CD4-positive, alpha-beta T cell treated with Interleukin-10 for 1 hour (primary cell): ENCODE results near the gene FAM120B.
A peak's percentile ranks its signal among the peaks of the same experiment; 100 is the strongest.
"Not testable (repeated sequence)": the region's sequence is repeated elsewhere in the genome, so short reads cannot be mapped to it uniquely, and the experiment has no call there.

ENCODE experiments used
- DNase-seq: peaks from one replicate; pipeline ENCODE4 v3.0.0-alpha.2; 2020

Gene FAM120B, protein sequence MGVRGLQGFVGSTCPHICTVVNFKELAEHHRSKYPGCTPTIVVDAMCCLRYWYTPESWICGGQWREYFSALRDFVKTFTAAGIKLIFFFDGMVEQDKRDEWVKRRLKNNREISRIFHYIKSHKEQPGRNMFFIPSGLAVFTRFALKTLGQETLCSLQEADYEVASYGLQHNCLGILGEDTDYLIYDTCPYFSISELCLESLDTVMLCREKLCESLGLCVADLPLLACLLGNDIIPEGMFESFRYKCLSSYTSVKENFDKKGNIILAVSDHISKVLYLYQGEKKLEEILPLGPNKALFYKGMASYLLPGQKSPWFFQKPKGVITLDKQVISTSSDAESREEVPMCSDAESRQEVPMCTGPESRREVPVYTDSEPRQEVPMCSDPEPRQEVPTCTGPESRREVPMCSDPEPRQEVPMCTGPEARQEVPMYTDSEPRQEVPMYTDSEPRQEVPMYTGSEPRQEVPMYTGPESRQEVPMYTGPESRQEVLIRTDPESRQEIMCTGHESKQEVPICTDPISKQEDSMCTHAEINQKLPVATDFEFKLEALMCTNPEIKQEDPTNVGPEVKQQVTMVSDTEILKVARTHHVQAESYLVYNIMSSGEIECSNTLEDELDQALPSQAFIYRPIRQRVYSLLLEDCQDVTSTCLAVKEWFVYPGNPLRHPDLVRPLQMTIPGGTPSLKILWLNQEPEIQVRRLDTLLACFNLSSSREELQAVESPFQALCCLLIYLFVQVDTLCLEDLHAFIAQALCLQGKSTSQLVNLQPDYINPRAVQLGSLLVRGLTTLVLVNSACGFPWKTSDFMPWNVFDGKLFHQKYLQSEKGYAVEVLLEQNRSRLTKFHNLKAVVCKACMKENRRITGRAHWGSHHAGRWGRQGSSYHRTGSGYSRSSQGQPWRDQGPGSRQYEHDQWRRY

DNA sequence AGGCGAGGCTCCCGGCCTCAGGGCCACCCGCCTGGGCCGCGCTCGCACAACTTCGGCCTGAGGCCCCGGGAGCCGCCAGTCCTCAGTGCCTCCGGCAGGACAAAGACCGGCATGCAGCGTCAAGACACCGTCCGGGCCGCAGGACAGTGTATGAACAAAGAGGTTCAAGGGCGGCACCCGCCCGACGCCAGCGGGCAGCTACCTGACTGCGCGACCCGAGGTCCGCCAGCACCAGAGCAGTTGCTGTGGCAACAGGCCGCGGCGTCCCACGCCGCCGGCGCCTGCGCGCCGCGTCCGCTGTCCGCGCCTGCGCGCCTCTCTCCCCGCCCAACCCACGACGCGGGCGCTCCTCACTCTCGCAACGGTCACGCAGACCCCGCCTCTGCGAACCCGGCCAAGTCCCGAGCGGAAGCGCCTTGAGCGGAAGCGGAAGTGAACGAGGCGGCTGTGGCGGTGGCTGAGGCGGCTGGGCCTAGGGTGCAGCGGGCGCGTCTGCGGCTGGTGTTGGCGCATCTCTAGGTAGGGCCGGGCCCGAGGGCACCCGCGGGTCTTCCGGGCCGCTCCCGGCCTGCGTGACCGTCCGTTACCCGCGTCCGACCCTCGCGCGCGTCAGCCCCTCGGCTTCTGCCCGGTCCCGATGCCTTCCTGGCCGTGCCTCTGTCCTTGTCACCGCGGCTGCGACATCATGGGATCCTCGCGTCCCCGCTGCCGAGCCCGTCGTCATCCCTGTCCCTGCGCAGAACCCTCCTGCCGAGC, at the start of gene FAM120B:
Gene FAM120B, plus strand, starts transcription at position 435 of the 756 bp plus-strand sequence. CDS start 10,633 bp downstream, outside the sequence.
- peak; percentile 96 for DNase-seq

DNA sequence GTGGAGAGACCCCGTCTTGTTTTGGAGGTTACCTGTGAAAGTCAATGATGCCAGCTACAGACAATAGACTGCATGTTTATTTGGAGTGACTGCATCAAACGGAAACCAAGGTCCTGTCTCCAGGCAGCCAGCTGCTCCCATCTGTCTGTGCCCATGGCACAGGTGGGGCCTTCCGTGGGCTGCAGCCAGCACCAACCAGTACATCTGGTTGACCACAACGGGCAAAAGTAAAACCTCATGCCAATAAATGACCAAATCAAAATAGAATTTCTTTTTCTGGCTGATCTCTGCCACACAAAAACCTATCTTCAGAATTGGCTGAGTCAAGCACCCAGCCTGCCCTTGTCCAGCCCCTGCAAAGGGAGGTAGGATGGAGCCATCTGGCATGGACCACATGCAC, 49.2 kb upstream of the FAM120B start:
- DNase-seq: no peak

DNA sequence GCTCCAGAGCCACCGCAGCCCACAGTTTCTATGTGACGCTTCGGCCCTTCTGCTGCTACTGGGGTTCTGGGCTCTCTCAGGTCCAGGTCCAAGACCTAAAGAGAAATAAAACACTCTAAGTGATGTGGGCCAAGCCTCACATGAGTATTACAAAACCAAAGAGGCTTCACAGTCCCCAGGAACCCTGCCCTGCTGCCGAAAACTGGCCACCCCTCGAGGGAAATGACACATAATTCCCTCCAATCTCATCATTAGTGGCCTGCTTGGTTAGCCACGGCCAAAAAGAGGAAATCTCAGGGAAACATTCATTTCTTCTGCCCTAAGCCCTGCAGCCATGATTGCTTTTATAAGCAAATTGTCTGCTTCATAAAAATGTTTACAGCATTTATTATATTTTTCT, 48.2 kb upstream of the FAM120B start:
- no peak for DNase-seq

DNA sequence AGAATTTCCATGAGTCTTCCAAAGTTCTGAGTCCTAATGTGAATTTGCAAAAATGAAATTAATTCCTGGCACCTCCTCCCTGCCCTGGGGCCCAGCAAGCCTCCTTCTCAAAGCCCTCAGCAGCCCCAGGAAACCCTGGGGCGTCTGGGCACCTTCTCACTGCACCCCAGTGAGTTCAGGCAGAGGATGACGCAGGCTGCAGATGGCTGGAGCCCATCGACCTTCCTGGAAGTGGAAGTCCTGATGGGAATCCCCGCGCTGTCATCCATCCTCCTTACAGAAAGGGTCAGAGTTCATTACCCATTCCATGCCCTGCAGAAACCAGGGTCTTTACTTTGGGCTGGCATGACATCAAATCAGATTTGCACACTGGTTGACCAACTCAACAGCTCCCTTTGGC, 47.3 kb upstream of the FAM120B start:
- DNase-seq: no peak

DNA sequence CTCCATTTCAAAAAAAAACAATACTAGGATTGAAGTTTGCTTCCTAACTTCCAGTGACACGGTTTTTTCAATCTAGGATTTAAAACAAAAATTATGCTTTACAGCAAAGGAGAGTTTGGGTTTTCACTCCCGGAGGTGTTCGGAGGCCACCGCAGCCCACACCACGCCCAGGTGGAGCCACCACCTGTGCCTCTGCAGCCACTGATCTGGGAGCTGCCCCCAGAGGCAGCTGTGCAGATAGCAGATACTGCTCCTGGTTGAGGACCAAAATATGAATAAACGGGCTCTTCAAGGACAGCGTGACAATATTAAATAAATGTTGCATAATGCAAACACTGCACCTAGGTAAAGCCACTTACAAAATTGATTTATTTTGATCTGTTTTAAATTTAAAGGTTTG, 45.9 kb upstream of the FAM120B start:
- no peak for DNase-seq

DNA sequence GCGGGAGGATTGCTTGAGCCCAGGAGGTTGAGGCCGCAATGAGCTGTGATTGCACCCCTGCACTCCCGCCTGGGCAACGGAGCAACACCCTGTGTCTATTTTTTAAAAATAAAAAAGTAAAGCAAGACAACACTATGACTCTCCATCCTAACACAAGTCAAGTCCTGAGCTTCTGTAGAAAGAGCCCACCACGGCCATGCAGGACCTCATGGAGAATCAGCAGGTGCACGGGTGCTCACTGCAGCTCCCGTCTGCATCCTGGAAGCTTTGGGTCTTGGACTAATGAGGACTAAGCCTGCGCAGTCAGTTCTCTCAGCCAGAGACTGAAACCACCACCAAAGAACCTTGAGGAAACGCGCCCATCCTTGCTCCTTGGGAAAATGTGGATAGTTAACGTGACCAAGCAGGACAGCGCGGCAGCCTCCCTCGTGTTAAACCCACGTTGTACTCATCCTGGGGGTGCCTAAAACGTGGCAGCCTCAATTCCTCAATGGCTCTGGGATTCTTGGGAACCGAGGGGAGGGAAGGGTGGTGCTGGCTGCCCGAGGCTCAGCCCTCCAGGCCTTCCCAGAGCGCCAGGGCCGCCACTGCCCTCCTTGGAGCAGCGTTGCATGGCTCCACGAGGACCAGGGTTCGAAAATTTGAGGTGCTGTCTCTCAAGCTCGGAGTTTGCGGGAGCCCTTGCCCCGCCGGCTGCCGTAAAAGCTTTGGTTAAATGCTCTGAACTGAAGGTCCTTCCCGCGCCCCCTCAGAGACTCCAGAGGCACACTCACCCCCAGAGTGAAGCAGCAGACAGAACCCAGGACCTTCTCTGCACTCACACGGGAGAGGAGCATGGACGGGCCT, 44.7 kb upstream of the FAM120B start:
- no peak for DNase-seq

DNA sequence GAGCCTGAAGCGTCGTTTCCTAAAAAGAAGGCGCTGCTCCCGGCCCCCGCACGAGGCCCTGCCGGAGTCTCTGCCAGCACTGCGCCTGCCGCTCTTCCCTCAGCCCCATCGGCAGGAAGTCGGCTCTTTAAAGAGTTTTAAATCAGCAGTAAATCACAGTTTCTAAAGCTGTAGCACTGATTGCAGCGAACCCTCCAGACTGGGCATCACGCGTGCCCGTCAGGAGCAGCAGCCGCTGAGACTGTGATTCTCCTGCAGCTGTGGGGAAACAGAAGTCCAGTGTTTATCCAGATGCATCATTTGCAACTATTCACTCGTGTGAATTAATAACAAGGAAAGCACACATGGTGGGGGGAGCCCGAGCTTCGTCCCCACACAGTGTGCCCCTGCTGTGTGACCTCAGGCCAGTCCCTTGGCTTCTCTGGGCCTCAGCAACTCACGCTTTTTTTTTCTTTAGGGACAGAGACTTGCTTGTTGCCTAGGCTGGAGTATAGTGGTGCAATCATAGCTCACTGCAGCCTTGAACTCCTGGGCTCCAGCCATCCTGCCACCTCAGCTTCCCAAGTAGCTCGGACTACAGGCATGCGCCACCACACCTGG, 44.0 kb upstream of the FAM120B start:
- DNase-seq: no peak

DNA sequence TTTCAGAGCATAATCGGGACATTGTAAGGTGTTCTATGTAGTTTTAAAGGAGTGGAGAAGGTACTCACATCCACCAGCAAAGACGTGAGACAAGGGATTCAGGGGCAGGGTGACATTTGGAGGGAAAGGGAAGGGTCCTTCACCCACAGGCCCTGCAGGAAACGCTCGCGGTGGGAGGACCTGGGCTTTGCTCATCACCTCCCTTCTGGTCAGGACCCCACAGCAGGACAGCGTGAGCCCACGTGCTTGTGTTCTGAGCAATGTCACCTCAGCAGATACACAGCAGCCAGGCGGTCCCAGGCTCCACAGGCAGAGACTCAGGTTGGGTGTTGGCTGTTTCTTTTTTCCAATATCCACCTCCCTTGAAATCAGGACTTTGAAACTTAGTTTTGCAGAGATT, 43.1 kb upstream of the FAM120B start:
- no peak for DNase-seq

DNA sequence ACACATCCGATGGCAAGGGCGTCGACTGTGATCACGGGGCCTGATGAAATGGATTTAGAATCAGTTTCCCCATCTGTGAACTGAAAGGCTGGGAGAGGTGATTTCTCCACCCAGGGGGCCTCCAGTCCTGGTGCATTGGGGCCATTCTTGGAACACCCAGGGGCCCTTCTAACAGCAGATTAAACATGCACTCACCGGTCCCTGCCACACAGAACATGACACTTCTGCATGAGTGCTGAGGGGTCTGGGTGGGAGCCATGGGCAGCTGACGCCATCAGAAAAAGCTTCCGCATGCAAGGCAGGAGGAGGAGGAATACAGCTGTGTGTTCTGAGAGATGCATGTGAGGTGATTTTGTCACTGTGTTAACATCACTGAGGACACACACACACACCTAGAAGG, 42.5 kb upstream of the FAM120B start:
- DNase-seq: no peak

DNA sequence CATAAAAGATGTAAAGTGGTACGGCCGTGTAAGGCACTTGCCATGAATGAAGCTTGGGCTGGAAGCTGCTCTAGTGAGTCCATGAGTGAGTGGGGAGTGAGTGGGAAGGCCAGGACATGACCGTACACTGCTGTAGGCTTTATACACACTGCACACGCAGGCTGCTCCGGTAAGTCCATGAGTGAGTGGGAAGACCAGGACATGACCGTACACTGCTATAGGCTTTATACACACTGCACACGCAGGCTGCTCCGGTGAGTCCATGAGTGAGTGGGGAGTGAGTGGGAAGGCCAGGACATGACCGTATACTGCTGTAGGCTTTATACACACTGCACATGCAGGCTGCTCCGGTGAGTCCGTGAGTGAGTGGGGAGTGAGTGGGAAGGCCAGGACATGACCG, 41.9 kb upstream of the FAM120B start:
- DNase-seq: not testable (repeated sequence)

DNA sequence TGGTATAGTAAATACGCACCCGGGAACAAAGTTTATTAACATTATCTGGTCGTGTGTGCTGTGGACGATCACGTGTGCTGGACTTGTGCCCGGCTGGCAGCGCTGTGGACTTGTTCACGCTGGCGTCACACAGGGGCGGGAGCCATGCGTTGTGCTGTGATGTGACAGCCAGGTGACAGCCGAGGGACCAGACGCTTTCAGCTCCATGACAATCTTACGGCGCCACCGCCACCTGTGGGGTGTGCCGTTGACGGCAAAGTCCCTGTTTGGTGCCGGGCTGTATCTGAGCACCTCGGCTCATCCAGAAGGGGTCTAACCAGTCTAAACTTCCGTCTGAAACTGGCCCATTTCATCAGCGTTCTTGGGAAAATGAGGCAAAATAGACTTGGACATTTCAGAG, 40.9 kb upstream of the FAM120B start:
- no peak for DNase-seq

DNA sequence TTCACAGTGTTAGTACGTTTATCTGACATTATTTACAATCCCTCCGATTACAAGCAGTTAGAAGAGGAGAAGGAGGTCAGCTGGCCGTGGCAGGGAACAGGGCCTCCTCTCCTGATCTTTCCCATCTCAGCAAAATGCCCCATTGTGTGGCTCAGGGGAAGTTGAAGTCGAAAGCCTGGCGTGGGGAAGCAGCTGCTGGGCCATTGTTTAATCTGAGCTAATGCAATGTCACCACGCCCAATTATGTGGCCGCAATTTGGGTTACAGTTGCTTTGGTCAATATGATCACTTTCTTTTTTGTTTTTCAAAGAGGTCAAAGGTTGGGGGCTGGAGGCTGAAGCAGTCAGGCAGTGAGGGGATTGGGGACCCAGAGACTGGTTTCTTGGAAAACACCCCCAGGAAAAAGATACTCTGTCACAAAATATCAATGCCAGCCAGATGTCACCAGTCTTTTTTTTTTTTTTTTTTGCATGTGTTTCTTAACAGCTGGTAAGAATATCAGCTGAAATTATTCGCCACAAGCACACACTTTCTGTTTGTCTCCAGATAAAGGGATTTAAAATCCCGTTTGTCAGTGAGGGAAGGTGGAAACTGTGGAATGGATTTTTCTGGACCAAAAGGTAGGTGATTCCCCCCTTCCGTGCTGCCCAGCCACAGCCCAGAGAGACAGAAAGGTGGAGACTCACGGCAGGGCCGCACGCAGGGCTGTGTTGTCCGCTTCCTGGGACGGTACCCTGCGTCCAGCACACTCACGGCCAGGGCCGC, 40.3 kb upstream of the FAM120B start:
- no peak for DNase-seq

DNA sequence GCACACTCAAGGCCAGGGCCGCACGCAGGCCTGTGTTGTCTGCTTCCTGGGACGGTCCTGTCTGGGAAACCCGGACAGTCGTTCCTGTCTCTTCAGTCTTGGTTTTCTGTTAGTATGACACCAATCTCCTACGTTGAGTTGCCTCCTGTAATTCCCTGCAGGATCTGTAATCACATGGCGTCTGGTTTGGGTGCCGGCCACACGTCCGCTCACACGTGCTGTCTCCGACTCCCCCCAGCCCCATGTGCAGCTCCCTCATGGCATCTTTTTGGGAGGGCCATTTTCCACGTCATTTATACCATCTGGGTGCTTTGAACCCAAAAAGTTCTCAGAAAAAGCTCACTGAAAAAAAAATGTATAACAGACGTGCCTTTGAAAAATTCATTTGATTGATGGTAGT, 38.9 kb upstream of the FAM120B start:
- DNase-seq: no peak

DNA sequence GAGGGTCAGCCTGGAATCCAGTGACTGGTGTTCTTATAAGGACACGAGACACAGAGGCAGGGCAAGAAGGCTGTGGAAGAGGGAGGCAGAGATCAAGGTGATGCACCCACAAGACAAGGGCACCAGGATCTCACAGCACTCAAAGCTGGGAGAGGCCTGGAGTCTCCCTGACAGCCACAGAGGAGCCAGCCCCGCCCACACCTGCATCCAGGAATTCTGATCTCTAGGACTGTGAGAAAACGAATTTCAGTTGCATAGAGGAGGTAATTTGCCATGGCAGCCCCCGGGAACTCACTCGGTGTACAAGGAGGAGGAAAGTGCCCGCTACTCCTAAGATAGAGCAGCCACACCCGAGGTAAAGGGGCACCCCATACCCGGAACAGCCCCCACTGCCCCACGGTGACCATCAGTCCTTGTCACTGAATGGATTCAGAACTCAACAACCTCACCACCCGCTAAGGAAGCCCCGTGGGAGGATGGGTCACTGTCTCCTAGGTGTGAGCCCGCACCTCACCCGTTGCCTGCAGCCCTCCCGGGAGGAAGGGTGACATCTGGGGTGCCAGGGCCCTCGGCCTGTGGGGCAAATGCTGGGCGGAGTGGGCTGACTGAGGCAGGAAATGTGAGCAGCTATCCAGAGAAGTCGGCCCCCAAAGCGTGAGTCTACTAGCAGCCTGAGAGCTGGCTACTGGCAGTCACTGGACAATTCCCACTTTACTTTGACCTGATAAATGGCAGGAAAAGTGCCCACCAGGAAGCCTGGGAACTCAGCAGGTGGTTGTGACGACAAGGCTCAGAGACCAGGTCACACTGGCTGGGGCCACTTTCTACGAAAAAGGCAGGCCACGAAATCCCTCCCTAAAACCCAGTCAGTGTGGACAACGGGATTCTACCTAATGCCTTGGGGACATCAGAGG, 38.1 kb upstream of the FAM120B start:
- no peak for DNase-seq

DNA sequence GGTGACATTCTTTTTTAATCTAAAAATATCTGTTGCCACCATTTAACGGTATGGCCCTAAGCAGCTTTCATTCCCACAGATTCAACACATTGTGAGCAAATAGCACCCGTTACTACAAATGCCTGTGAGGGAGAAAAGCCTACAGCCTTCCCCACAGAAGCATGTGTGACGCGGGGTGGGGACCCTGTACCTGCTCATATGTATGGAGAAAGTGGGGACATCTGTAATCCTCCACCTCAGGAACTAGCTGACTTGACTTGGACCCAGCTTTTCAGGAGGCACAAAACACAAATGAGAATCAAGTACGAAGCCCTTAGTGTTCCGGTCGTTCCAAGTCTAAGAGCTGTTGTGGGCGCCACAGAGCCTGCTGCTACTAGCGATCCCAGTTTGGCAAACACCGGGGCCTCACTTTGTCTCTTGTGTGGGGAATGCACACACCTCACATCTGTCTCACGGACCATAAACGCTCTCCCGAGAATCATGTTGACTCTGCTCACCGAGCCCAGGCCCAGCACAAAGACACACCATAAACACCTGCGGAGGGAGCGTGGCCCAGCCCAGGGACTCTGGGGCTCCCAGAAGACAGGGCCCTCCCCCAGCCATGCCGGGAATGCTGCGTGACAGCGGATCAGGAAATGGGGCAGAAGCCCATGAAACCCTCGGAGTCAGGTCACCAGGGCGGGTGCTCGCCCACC, 37.3 kb upstream of the FAM120B start:
- no peak for DNase-seq

DNA sequence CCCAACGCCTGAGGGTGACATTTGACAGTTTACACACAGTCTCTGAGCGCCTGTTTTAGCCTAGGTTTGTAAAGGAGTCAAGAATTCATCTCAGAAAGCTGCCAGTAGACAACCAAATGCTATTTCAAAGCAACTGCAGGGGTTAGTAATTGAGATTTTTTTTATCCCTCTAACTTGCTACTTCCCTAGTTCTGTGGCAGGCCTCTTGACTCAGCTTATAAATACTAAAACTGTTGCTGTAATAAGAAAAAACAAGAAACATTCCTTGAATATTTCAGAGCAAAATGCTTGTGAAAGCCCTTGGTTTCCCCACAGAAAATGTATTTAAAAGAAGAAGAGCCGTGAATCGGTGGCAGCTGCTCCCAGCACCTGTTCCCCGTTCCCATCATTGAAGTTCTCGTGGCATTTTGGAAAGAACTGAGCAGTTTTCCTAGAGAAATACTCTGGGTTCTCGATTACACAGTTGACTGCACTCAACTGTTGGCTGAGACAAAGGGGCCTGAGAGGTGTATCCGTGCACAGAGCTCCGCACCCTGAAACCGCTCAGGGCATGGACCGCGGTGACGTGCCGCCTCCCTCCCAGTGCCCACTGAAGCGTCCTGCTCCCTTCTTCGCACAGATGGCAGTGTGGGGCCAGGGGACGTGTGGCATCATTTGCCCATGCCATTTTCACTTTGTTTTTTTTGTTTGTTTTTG, 36.6 kb upstream of the FAM120B start:
- DNase-seq: no peak

DNA sequence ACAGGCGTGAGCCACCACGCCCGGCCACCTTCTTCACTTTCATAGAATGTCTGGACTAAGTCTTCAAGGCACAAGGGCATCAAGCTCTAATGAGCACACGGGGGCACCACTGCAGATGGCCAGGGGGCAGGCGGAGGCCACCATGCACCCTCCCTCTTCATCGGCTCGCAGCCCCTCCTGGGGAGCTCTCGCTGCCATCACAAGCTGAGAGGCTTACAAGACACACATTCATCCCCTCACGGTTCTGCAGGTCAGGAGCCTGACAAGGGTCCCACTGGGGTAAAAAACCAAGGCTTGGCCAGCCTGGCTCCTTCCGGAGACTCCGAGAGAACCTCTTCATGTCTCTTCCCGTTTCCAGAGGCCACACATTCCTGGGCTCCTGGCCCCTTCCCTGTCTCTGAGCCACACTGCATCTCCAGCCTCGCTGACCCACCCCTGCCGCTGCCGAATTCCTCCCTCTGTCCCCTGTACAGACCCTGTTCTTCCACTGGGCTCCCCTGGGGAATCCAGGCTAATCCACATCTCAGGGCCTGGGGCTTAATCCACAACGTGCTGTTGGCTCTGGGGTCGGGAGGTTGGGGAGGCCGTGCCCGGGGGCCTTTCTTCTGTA, 35.5 kb upstream of the FAM120B start:
- DNase-seq: no peak

DNA sequence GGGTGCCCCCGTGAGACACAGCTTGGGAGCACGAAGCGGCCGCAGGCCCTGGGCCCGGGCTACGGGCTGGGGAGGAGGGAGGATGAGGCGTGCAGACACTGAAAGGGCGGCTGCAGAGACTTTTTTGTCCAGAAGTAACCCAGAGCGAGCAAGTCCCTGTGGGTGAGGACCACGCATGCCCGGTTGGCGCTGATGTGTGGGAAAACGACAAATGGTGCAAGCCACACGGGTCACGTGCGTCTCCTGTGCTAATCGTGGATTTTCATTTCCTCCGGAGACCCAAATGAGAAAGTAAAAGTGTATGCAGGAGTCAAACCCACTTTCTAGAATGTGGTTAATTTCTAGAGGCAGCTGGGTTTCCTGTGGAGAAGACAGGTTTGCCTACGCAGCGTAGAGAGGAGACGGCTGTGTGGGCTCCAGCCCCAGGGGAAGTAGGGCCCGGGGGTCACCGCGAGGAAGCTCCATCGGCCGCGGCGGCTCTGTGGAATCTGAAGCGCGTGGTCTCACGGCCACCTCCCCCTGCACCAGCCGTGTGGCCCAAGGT, 34.7 kb upstream of the FAM120B start:
- DNase-seq: peak; percentile 85
